Measurements from ENCODE around the gene CPE. TPM values are rescaled to one million over a fixed set of nuclear protein-coding genes. Genes with fewer than 3 reads are reported as not detected.

The CPE gene
- polyA plus RNA-seq, 3 donors = 38.2 to 71.2 (median 54.2) TPM

DNA sequence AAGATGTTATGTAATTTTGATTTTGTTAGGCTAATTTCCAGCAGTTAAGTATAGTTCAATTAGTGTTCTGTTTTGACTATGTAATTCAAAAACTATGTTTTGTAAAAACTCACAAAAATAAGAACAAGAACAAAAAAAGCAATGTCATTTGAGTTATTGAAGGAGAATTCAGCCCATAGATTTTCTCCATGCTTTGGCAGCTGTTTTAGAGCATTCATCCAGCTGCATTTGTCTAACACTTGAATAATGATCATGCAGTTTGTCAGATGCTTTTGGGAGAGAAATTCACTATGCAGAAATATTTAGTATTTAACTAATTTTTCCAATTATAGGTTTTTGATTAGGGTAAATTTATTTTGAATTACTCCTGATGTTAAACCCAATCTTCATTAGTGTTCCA lies 14.2 kb downstream of the CPE start:
- no peak overlapping the region for H3K27ac ChIP-seq (ENCODE audit: low read depth, low read length)

DNA sequence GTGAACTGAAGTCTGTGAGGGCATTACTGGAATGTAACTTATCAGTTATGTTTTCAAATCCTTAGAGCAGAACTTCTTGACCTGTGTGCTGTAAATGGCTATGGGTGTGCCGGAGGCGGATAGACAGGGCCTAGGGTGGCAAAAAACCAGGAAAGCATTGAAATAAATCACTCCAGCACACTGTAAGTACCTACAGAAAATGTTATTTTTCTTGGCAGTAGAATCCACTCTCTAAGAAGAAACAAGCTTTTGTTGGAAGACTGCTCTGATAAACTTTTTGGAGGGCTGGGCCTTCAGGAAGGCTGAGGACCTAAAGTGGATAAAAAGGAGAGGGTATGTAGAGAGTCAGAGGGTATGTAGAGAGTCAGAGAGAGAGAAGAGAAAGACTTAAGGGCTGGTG lies 14.9 kb downstream of the CPE start:
- H3K27ac ChIP-seq (ENCODE audit: low read depth, low read length) = no peak overlapping the region
- WGBS, 3 donors = 66 to 89% (median 74%) methylated on average over 2 of the region's 2 CpGs

DNA sequence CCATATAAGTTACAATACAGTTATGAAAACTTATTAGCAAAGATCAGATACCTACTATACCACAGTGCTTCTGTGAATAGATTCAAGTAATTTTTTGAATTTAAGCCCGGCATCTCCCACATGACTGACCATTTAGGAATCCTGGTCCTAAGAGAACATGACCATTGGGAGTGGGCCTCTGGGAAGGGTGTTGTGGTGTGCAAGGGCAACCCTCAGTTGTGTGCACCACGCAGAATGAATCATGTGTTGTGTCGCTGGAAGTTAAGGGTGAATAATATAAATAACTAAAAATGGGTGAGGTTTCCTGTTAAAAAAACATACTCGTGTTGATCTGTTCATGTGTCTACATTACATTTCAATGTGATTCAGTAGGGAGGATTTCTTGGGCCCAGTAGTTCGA lies 15.5 kb downstream of the CPE start:
- 68 to 88% (median 70%) methylated on average over 5 of the region's 5 CpGs for WGBS, 3 donors
- no peak overlapping the region for H3K27ac ChIP-seq (ENCODE audit: low read depth, low read length)

- 21 to 29% (median 21%) methylated on average over 1 of the region's 1 CpG for WGBS, 3 donors
- H3K27ac ChIP-seq (ENCODE audit: low read depth, low read length) = no peak overlapping the region
Measured at GRCh38 chr4:165398570-165398969, 19.8 kb downstream of the CPE start.

DNA sequence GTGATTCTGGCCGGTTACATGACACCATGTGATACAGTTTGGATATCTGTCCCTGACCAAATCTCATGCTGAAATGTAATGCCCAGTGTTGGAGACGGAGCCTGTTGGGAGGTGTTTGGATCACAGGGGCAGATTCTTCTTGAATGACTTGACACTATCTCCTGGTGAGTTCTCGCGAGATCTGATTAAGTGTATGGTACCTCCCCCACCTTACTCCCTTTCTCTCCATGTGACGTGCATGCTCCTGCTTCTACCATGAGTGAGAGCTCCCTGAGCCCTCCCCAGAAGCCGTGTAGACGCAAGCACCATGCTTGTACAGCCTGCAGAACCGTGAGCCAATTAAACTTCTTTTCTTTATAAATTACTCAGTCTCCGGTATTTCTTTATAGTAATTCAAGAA lies 23.6 kb downstream of the CPE start:
- 89 to 94% (median 92%) methylated on average over 9 of the region's 9 CpGs for WGBS, 3 donors
- H3K27ac ChIP-seq (ENCODE audit: low read depth, low read length) = no peak overlapping the region

DNA sequence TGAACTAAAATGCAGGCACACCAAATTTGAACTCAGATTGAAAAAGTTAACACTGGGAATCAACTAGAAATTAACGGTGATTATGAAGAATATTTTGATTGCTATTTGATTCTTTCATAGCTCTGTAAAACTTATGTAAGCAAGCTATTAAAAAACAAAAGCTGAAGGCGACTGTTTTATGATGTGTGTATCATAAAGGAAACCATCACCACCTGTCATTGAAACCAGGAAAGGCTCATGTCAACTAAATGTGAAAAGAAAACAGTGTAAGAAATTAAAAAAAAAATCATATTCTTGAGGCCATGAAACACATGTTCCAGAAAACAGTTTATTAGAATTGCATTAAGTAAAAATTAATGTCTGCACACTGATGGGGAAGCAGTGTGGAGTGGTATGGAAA lies 24.2 kb downstream of the CPE start:
- no peak overlapping the region for H3K27ac ChIP-seq (ENCODE audit: low read depth, low read length)
- WGBS, 3 donors = 78 to 91% (median 81%) methylated on average over 2 of the region's 2 CpGs

DNA sequence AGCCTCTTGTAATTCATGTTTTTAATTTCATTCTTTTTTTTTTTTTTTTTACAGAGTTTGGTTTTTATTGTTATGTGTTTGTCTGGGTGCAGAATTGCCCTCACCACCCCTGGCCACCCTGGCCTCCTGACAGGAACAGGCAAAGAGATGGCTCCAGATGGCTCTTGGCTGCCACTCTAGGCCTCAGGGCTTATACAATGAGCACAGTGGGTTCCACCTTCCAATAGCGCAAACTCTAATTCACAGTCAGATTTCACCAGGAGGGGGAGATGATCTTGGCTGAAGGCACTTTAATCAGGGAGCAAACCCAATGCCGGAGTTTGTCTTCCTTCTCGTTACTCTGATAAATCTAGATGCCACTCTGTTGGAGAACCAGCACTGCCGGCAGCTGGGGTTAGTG lies 24.8 kb downstream of the CPE start:
- no peak overlapping the region for H3K27ac ChIP-seq (ENCODE audit: low read depth, low read length)
- WGBS, 3 donors = 97 to 98% (median 97%) methylated on average over 4 of the region's 4 CpGs

GRCh38 chr4:165404080-165404479 lies 25.3 kb downstream of the CPE start:
- no peak overlapping the region for H3K27ac ChIP-seq (ENCODE audit: low read depth, low read length)
- WGBS, 3 donors = 94 to 99% (median 98%) methylated on average over 8 of the region's 8 CpGs

DNA sequence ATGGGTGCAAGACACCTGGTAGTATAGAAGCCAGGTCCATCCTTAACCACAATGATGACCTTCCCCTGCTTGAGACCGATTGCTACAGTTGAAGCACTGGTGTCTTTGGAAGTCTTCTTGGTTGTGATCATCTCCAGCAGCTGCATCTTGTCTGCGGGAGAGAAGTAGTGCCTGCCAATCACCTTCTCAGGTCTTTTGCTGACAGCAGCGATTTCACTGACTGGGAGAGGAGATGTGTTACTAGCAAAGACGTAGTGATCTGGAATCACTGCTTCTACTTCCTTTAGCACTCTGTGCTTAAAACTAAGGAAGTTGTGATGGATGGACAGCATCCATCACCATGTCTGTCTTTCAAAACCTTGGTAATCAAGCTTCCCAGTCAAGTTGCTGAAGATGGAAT lies 25.9 kb downstream of the CPE start:
- H3K27ac ChIP-seq (ENCODE audit: low read depth, low read length) = no peak overlapping the region
- WGBS, 3 donors = 92 to 94% (median 93%) methylated on average over 4 of the region's 4 CpGs

GRCh38 chr4:165410214-165410613 lies 31.4 kb downstream of the CPE start:
- no peak overlapping the region for H3K27ac ChIP-seq (ENCODE audit: low read depth, low read length)
- WGBS, 3 donors = 27 to 68% (median 64%) methylated on average over 2 of the region's 2 CpGs

- no peak overlapping the region for H3K27ac ChIP-seq (ENCODE audit: low read depth, low read length)
- 86 to 92% (median 88%) methylated on average over 10 of the region's 10 CpGs for WGBS, 3 donors
Measured at GRCh38 chr4:165415910-165416309, 37.1 kb downstream of the CPE start.

GRCh38 chr4:165418073-165418472 lies 39.3 kb downstream of the CPE start:
- no peak overlapping the region for H3K27ac ChIP-seq (ENCODE audit: low read depth, low read length)
- WGBS, 3 donors = 65 to 88% (median 86%) methylated on average over 1 of the region's 1 CpG

GRCh38 chr4:165425629-165426028 lies 46.8 kb downstream of the CPE start:
- no peak overlapping the region for H3K27ac ChIP-seq (ENCODE audit: low read depth, low read length)

- no peak overlapping the region for H3K27ac ChIP-seq (ENCODE audit: low read depth, low read length)
- WGBS, 3 donors = 87 to 89% (median 89%) methylated on average over 1 of the region's 1 CpG
Measured at GRCh38 chr4:165426331-165426730, 47.5 kb downstream of the CPE start.

- no peak overlapping the region for H3K27ac ChIP-seq (ENCODE audit: low read depth, low read length)
- WGBS, 3 donors = 72 to 91% (median 75%) methylated on average over 3 of the region's 3 CpGs
Measured at GRCh38 chr4:165426823-165427222, 48.0 kb downstream of the CPE start.

GRCh38 chr4:165428957-165429356 lies 50.1 kb downstream of the CPE start:
- H3K27ac ChIP-seq (ENCODE audit: low read depth, low read length) = no peak overlapping the region
- WGBS, 3 donors = 61 to 89% (median 74%) methylated on average over 2 of the region's 2 CpGs

GRCh38 chr4:165433529-165433928 lies 54.7 kb downstream of the CPE start:
- WGBS, 3 donors = 92 to 96% (median 93%) methylated on average over 5 of the region's 5 CpGs
- H3K27ac ChIP-seq (ENCODE audit: low read depth, low read length) = no peak overlapping the region

GRCh38 chr4:165437691-165438090 lies 58.9 kb downstream of the CPE start:
- WGBS, 3 donors = 90 to 97% (median 91%) methylated on average over 3 of the region's 3 CpGs
- H3K27ac ChIP-seq (ENCODE audit: low read depth, low read length) = no peak overlapping the region

DNA sequence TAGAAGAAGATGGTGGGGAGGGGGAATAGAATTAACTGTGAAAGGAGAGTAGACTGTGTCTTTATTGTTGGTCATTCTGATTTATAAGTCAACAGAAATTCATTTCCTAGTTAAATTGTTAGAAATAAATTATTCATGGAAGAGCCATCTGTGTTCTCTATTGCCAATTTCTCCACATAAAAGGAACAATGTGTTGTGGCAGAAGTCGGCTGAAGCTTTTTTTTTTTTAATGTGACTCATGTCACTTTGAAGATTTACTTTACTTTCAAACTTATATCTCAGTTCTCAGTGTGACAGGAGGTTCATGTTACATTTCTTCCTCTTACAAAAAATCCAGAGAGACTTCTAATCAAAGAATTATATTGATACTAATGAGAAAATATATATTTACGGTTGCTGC lies 60.5 kb downstream of the CPE start:
- WGBS, 3 donors = 40 to 62% (median 54%) methylated on average over 2 of the region's 2 CpGs
- no peak overlapping the region for H3K27ac ChIP-seq (ENCODE audit: low read depth, low read length)

DNA sequence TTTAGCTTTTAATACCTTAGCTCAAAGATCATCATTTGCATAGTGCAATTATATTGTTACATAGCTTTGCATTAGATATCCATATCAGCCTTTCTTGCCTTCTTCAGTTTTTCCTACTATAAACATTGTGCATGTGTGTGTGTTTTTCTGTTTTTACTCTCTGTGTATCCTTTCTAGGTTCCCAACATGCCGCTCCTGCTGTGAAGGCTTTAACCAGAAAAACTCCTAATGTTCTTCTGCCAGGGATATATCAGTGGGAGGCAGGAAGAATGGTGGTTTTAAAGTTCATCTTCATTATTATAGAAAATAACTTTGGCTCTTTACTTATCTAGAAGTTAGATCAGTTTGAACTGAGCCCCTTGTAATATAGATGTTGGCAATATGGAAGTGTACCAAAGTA lies 61.2 kb downstream of the CPE start:
- H3K27ac ChIP-seq (ENCODE audit: low read depth, low read length) = no peak overlapping the region
- WGBS, 3 donors = 58 to 66% (median 60%) methylated on average over 1 of the region's 1 CpG

DNA sequence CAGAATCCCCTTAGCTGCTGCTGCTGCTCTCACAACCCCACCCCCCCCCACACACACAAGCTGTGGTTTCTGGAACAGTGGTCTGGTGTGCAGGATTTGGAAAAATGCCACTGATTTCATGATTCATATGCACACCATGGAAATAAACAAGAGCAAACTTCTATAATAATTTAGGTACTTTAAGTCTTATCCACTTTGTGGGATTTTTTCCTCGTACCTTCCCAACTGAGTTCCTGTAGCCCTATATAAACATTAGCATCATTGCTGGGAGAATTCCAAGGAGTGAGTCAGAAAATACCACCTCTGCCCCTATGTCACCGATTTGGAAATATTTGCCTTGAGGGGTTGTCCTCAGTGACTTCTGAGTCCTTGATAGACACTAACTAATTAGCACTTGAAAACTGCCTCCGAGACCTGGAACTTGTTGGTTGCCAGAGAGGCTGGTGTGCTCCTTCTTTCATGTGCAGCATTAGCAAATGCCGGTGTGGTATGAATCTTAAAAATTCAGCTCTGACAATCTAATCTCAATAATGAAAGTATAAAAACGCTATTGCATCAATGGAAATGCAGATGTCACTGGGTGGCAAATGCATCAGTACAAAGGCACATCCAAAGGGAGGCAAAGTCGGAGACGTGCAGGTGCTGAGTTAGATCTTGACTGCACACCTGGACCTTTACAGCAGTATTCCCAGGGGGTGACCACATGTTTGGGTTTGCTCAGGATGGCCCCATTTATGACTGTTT lies 61.8 kb downstream of the CPE start:
- 45 to 64% (median 63%) methylated on average over 7 of the region's 7 CpGs for WGBS, 3 donors
- no peak overlapping the region for H3K27ac ChIP-seq (ENCODE audit: low read depth, low read length)
